SK-N-SH (cell line): ENCODE measurements around the gene CLEC16A.

Source experiments
- CTCF ChIP-seq: fragments of 200-600 bp; sonication (generic); IDR thresholded peaks from 2 replicates; pipeline ENCODE4 v1.6.1; 2017; ENCODE audit warnings: antibody characterized with exemption, mild to moderate bottlenecking, moderate library complexity
- EP300 ChIP-seq, 2 experiments: IDR thresholded peaks; 2 replicates each; pipeline versions ENCODE4 v1.4.0 to v1.6.1; 2012; ENCODE audit warnings: borderline replicate concordance in 1 of 2, low read depth in 1 of 2, low read length in 1 of 2
- FOXJ3 ChIP-seq: sonication (generic); formaldehyde crosslinking; IDR thresholded peaks from 2 replicates; pipeline ENCODE4 v1.5.1; 2020; ENCODE audit warnings: mild to moderate bottlenecking, missing genetic modification reagents
- FOXM1 ChIP-seq: IDR thresholded peaks from 2 replicates; pipeline ENCODE4 v1.4.0; 2012; ENCODE audit warnings: low read depth, mild to moderate bottlenecking
- NFIC ChIP-seq: IDR thresholded peaks from 2 replicates; pipeline ENCODE4 v1.4.0; 2012; ENCODE audit warnings: borderline replicate concordance
- RAD21 ChIP-seq: IDR thresholded peaks from 2 replicates; pipeline ENCODE4 v1.6.1; 2012; ENCODE audit warnings: mild to moderate bottlenecking, low read length
- REST ChIP-seq: IDR thresholded peaks from 2 replicates; pipeline ENCODE4 v1.6.1; 2012; ENCODE audit warnings: mild to moderate bottlenecking, low read depth, low read length, moderate library complexity
- TAF1 ChIP-seq: IDR thresholded peaks from 2 replicates; pipeline ENCODE4 v1.6.1; 2012; ENCODE audit warnings: low read depth, mild to moderate bottlenecking, low read length, moderate library complexity, borderline replicate concordance
- USF2 ChIP-seq: fragments of 150-350 bp; IDR thresholded peaks from 2 replicates; pipeline ENCODE4 v1.6.1; 2017; ENCODE audit warnings: antibody characterized with exemption, low read length, low read depth, borderline replicate concordance
- YY1 ChIP-seq: IDR thresholded peaks from 2 replicates; pipeline ENCODE4 v1.4.0; 2012; ENCODE audit warnings: low read depth, mild to moderate bottlenecking

GRCh38 chr16:11051879-11052808 is 107.8 kb downstream of the CLEC16A start:
- TF ChIP-seq YY1, result no peak
- no peak for TF ChIP-seq CTCF
- TF ChIP-seq TAF1, result no peak
- no peak for TF ChIP-seq USF2
- no peak for TF ChIP-seq EP300 (IDR thresholded peaks at IDR 0.05; ENCODE audit: borderline replicate concordance in 1 of 2, low read depth in 1 of 2, low read length in 1 of 2)
- no peak for TF ChIP-seq NFIC
- TF ChIP-seq REST, result no peak
- TF ChIP-seq FOXJ3 (CRISPR knock-in tag), result no peak
- TF ChIP-seq RAD21, result no peak
- no peak for TF ChIP-seq FOXM1
